GM19468 (cell line): Measurements from ENCODE around the gene MORC1.

ENCODE experiments used
- ATAC-seq: cut with Tn5 transposase; IDR thresholded peaks from one replicate; pipeline ENCODE4 v1.9.1; 2021; ENCODE audit warnings: mild to moderate bottlenecking, moderate library complexity, moderate number of reproducible peaks; ENCODE audit not compliant: unreplicated experiment; ENCODE audit errors: extremely low read depth

MORC1 gene

GRCh38 chr3:108953210-108953609 is 164.7 kb downstream of the MORC1 start:
- ATAC-seq = no peak

GRCh38 chr3:108951820-108952501 is 166.0 kb downstream of the MORC1 start:
- ATAC-seq = no peak

GRCh38 chr3:108947855-108948254 is 170.1 kb downstream of the MORC1 start:
- no peak for ATAC-seq

- no peak for ATAC-seq
These were observed 171.3 kb downstream of the MORC1 start for GRCh38 chr3:108946292-108947285.

- no peak for ATAC-seq
These were observed 177.2 kb downstream of the MORC1 start for GRCh38 chr3:108940568-108941263.

DNA sequence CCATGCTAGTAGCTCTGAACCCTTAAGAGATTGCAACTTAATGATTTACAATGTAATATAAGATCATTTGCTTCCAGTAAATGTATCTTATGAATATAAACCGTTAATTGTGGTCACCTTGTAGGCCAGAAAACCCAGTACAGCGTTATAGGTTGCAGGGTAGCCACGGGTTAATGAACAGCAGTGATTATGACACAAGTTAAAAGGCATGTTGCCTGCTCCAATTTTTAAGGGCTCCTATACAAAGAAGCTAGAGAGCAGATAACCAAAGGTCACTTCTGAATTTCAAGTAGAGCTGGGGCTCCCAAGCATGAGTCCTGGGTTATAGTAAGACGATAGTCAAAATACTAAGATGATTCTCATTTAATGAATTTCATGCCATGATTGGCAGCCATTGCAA is 177.8 kb downstream of the MORC1 start:
- no peak for ATAC-seq

DNA sequence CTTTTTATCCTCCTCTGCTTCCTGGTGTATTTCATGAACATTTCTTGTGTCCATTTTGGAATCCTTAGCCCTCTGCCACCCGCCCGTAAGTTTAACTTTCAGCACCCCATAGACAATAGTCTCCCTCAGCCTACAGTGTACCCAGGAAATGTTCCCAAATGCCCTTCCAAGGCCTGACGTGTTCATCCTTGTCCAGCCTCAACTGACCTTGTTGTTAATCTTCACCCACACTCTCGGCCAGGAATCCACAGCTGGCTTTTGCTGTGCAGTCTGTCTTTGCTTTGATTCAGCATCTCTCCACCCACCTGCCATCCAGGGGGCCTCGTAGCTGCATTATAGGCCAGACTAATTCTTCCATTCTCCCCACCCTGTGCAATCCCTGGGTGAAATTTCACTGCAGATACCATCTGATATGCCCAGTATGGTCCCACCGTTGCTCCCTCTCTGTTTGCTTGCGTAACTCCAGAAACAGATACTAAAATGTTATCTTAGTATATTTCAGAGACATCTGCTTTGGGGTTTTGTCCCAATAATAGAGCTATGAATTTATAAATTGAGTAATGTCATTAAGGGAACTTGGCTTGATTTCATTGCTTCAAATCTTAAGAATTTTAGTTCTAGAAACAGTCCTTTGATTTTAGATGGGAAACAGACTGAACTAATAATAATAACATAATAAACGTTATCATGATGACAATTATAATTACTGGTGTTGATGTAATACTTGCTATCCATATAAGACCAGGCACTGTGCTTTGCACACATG is 180.8 kb downstream of the MORC1 start:
- ATAC-seq = no peak

GRCh38 chr3:108931035-108931434 is 186.9 kb downstream of the MORC1 start:
- ATAC-seq = no peak

- ATAC-seq = no peak
These were observed 199.1 kb downstream of the MORC1 start for GRCh38 chr3:108918866-108919265.

GRCh38 chr3:108914774-108915641 is 202.9 kb downstream of the MORC1 start:
- peak; percentile 59 for ATAC-seq

- no peak for ATAC-seq
These were observed 208.1 kb downstream of the MORC1 start for GRCh38 chr3:108909799-108910198.
